Measurements from ENCODE around the gene ZNF414. TPM values are rescaled to one million over a fixed set of nuclear protein-coding genes. Genes with fewer than 3 reads are reported as not detected.
A peak's percentile ranks its signal among the peaks of the same experiment; 100 is the strongest.

The ZNF414 gene
- total RNA-seq, 1 experiment from 2014 or later: 22.4 TPM

DNA sequence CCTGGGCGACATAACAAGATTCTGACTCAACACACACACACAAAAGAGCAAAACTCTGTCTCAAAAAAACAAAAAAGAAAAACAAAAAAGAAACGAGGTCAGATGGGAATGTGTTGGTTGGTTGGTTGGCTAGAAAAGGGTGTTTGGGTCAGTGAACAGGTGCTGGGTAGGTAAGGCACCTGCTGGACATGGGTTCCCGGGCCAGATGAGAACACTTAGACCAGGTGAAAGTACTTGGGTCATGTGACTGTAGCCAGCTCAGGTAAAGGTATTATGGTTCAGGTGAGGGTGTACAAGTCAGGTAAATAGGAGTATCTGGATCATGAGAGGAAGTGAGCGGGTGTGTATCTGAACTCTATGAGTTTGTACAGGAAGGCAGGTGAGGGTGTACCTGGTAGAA lies 14.5 kb upstream of the ZNF414 start:
- POLR2A ChIA-PET (ENCODE audit: unreplicated experiment): interaction anchor here (0.6 kb wide), 1 partner anchor 115 kb away, joined by 4 read pairs; the partner anchor contains the start of gene MARCHF2
- BruUV-seq (replicated peaks): no TSS peak

DNA sequence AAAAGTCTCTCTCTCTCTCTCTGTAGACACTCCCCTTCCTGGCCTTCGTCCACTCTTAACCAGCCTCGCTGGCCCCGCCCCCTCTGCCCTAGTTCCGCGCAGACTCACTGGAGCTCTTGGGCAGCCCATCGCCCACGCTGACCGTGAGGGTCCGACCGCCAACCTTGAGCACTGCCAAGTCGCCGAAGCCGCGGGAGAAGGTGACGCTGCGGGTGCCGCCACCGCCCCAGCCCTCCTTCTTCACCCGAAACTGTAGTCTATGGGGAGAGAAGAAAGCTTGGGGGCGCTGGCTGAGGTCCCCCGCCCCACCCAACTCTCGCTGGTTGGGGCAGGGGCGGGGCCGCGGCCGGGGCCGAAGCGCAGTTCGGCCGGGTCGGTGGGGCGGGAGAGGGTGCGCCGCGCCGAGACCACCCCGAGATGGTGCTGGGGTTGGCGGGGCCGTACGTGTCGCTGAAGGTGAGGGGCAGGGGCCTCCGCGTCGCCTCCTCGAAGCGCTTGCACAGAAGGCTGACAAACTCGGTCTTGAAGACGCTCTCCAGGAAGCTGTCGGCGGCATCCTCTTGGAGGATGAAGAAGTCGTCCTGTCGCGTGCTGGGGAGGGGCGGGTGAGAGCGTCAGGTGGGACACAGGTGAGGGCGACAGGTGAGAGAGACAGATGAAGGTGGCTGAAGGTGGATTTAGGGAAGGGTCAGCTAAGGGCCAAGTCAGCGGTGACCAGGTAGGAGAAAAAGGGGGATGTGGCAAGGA lies 12.6 kb upstream of the ZNF414 start:
- Histone ChIP-seq H3K4me3 (peak overlapping the region; percentile 66), H3K4me2 (peak overlapping the region; percentile 84), H3F3A (ENCODE audit: insufficient read depth, low read depth) (peaks cover 10% of the 10 kb centered on the region; the same call in 1 of the 2 replicates), H3K27ac (peak overlapping the region; percentile 81), H3K9me2 (ENCODE audit: insufficient read depth) (no peaks in the 10 kb centered on the region), H3K27me3 (ENCODE audit: insufficient read depth, low read depth) (no peaks in the 10 kb centered on the region), H3K4me1 (replicated peaks; ENCODE audit: insufficient read depth) (peaks cover 9% of the 10 kb centered on the region), H4K20me1 (ENCODE audit: insufficient read depth) (no peaks in the 10 kb centered on the region; the same call in none of the 2 replicates), H3K36me3 (ENCODE audit: low read depth) (no peaks in the 10 kb centered on the region), H2AFZ (peak overlapping the region; percentile 94), H3K79me2 (ENCODE audit: low read depth) (no peaks in the 10 kb centered on the region; the same call in 1 of the 2 replicates), H3K9me3 (ENCODE audit: insufficient read depth, low read depth) (no peaks in the 10 kb centered on the region)
- TSS peak; percentile 38 for BruUV-seq (replicated peaks)
- CTCF ChIA-PET: no interaction called here
- POLR2A ChIA-PET (ENCODE audit: unreplicated experiment): interaction anchor here (0.6 to 1.3 kb wide), 8 partner anchors 13 to 1569 kb away, joined by 3 to 25 read pairs (median 4); partner anchors contain the start of gene ZNF414
- DNase-seq: peak; percentile 81 to 91
- no peak for TF ChIP-seq EZH2 (IDR thresholded peaks at IDR 0.05; ENCODE audit: low read depth)
- TF ChIP-seq, protein P1, sequence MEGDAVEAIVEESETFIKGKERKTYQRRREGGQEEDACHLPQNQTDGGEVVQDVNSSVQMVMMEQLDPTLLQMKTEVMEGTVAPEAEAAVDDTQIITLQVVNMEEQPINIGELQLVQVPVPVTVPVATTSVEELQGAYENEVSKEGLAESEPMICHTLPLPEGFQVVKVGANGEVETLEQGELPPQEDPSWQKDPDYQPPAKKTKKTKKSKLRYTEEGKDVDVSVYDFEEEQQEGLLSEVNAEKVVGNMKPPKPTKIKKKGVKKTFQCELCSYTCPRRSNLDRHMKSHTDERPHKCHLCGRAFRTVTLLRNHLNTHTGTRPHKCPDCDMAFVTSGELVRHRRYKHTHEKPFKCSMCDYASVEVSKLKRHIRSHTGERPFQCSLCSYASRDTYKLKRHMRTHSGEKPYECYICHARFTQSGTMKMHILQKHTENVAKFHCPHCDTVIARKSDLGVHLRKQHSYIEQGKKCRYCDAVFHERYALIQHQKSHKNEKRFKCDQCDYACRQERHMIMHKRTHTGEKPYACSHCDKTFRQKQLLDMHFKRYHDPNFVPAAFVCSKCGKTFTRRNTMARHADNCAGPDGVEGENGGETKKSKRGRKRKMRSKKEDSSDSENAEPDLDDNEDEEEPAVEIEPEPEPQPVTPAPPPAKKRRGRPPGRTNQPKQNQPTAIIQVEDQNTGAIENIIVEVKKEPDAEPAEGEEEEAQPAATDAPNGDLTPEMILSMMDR (conservative IDR thresholded peaks at IDR 0.05): no peak
- intact Hi-C loops (cut with micrococcal nuclease; ENCODE audit: unreplicated experiment): loop anchor here (5.0 kb wide), 1 partner anchor 41 kb away; no protein-coding TSS in a partner anchor

More for the DNA sequence above, 14.5 kb upstream of the ZNF414 start:
- intact Hi-C loops (cut with micrococcal nuclease; ENCODE audit: unreplicated experiment): loop anchor here (5.0 kb wide), 1 partner anchor 39 kb away; no protein-coding TSS in a partner anchor
- Histone ChIP-seq H3K79me2 (ENCODE audit: low read depth) (no peaks in the 10 kb centered on the region; the same call in 1 of the 2 replicates), H3K27me3 (ENCODE audit: insufficient read depth, low read depth) (no peaks in the 10 kb centered on the region), H2AFZ (no peak overlapping the region), H3K4me1 (replicated peaks; ENCODE audit: insufficient read depth) (peaks cover 9% of the 10 kb centered on the region), H3K4me2 (no peak overlapping the region), H3K9me2 (ENCODE audit: insufficient read depth) (no peaks in the 10 kb centered on the region), H3F3A (ENCODE audit: insufficient read depth, low read depth) (peaks cover 10% of the 10 kb centered on the region; the same call in 1 of the 2 replicates), H3K9me3 (ENCODE audit: insufficient read depth, low read depth) (no peaks in the 10 kb centered on the region), H3K27ac (no peak overlapping the region), H3K36me3 (ENCODE audit: low read depth) (no peaks in the 10 kb centered on the region), H3K4me3 (no peak overlapping the region), H4K20me1 (ENCODE audit: insufficient read depth) (no peaks in the 10 kb centered on the region; the same call in none of the 2 replicates)
- no peak for TF ChIP-seq EZH2 (IDR thresholded peaks at IDR 0.05; ENCODE audit: low read depth)
- TF ChIP-seq, protein P1 (conservative IDR thresholded peaks at IDR 0.05): no peak
- DNase-seq: no peak
- CTCF ChIA-PET: no interaction called here

DNA sequence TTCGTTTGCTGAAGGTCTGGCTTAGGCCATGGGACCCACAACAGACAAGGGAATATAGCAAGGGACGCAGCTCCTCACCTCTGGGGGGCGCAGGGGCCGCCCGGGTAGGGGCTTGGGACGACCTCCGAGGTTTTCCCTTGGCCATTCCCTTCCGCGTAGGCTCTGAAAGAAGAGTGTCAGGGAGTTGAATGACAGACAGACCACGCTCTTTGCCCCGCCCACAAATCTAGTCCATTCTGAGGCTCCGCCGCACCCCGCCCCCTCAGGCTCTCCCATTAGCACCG lies 11.4 kb upstream of the ZNF414 start:
- CTCF ChIA-PET: interaction anchor here (0.5 to 1.1 kb wide), 2 partner anchors 44 to 207 kb away, joined by 3 to 16 read pairs; no protein-coding TSS in a partner anchor
- POLR2A ChIA-PET (ENCODE audit: unreplicated experiment): interaction anchor here (0.6 to 1.0 kb wide), 2 partner anchors 12 to 525 kb away, joined by 3 to 16 read pairs; partner anchors contain the start of gene ZNF414
- TF ChIP-seq, protein P1 (conservative IDR thresholded peaks at IDR 0.05): peak; percentile 29; the same call in 1 of the 2 replicates
- no peak for TF ChIP-seq EZH2 (IDR thresholded peaks at IDR 0.05; ENCODE audit: low read depth)
- intact Hi-C loops (cut with micrococcal nuclease; ENCODE audit: unreplicated experiment): loop anchor here (1.0 to 5.0 kb wide), 3 partner anchors 12 to 45 kb away; no protein-coding TSS in a partner anchor
- H3K4me2 ChIP-seq: peak overlapping the region; percentile 77
- no peaks in the 10 kb centered on the region; the same call in none of the 2 replicates for H4K20me1 ChIP-seq (ENCODE audit: insufficient read depth)
- no TSS peak for BruUV-seq (replicated peaks)
- no peaks in the 10 kb centered on the region for H3K36me3 ChIP-seq (ENCODE audit: low read depth)
- H3K9me3 ChIP-seq (ENCODE audit: insufficient read depth, low read depth): no peaks in the 10 kb centered on the region
- peak overlapping the region; percentile 81 for H2AFZ ChIP-seq
- peaks cover 9% of the 10 kb centered on the region for H3K4me1 ChIP-seq (replicated peaks; ENCODE audit: insufficient read depth)
- H3K27me3 ChIP-seq (ENCODE audit: insufficient read depth, low read depth): no peaks in the 10 kb centered on the region
- no peak for DNase-seq
- no peaks in the 10 kb centered on the region for H3K9me2 ChIP-seq (ENCODE audit: insufficient read depth)
- H3F3A ChIP-seq (ENCODE audit: insufficient read depth, low read depth): peaks cover 10% of the 10 kb centered on the region; the same call in 1 of the 2 replicates
- peak overlapping the region; percentile 40; the same call in 1 of the 2 replicates for H3K4me3 ChIP-seq
- H3K79me2 ChIP-seq (ENCODE audit: low read depth): no peaks in the 10 kb centered on the region; the same call in 1 of the 2 replicates
- H3K27ac ChIP-seq: no peak overlapping the region
